Left lung (tissue), 14 donors: Measurements from ENCODE around the gene KIF6. TPM values are rescaled to one million over a fixed set of nuclear protein-coding genes. Genes with fewer than 3 reads are reported as not detected.
A peak's percentile ranks its signal among the peaks of the same experiment; 100 is the strongest.

Experiments used
- ATAC-seq: fragments of 200-7000 bp; cut with Tn5 transposase; one replicate; pipeline ENCODE4 v1.9.1; 2020; ENCODE audit warnings: moderate library complexity
- DNase-seq, 4 donors: peaks; one replicate each; pipeline ENCODE4 v3.0.0-alpha.2; 2013 to 2020
- H3K27ac ChIP-seq, 2 donors: fragments of 200-600 bp; sonication (generic) in 1 of 2; one replicate each; pipeline versions ENCODE4 v1.5.0 to v1.8.0; 2020 to 2021
- H3K27me3 ChIP-seq, 2 donors: fragments of 200-600 bp; sonication (generic) in 1 of 2; one replicate each; pipeline versions ENCODE4 v1.5.0 to v1.8.0; 2020 to 2021
- H3K36me3 ChIP-seq, 2 donors: fragments of 200-600 bp; sonication (generic) in 1 of 2; one replicate each; pipeline versions ENCODE4 v1.5.0 to v1.8.0; 2020 to 2021
- H3K4me1 ChIP-seq, 2 donors: fragments of 200-600 bp; one replicate each; pipeline ENCODE4 v1.8.0; 2021
- H3K4me3 ChIP-seq, 2 donors: fragments of 200-600 bp; sonication (generic) in 1 of 2; one replicate each; pipeline versions ENCODE4 v1.5.0 to v1.8.0; 2020 to 2021; ENCODE audit warnings: mild to moderate bottlenecking in 1 of 2
- H3K9me3 ChIP-seq, 2 donors: fragments of 200-600 bp; sonication (generic) in 1 of 2; one replicate each; pipeline versions ENCODE4 v1.5.0 to v1.8.0; 2020 to 2021
- intact Hi-C, 2 donors: fragments of 100-400 bp; cut with DNase I; formaldehyde crosslinking; loops; one replicate each; pipeline versions ENCODE4 v1.11.2 to v1.14.2; 2022
- long read RNA-seq, 12 donors: library from polyadenylated mRNA in 2 of 12; unstranded in 2 of 12; transcript quantifications; one replicate each; pipeline ENCODE4 v2.0.0 and lab custom pipeline, GENCODE V29; 2019 to 2026
- polyA plus RNA-seq, 6 donors: library from polyadenylated mRNA; unstranded; fragments of 120-200 nt; gene quantifications; one replicate each; pipeline ENCODE4 v1.2.1, GENCODE V29; 2013; ENCODE audit not compliant: insufficient read length in 6 of 6
- total RNA-seq, 2 donors: library from RNA; stranded (reverse); fragmentation: NEBNext Ultra II Directional; extraction: Animal tissue kit (Norgen Biotek cat#: 25700); gene quantifications; one replicate each; pipeline ENCODE4 v1.2.1, GENCODE V29; 2021
- TF ChIP-seq, protein P1 (sequence below), 2 donors: fragments of 200-600 bp; sonication (generic) in 1 of 2; IDR thresholded peaks; one replicate each; pipeline versions ENCODE4 v1.5.0 to v1.8.0; 2021; ENCODE audit warnings: antibody characterized with exemption in 2 of 2
- donor health status: DM: no; HTN: yes; CAD: no.
- donor health status: DM: no; HTN: no; CAD: no.

Gene KIF6, protein sequence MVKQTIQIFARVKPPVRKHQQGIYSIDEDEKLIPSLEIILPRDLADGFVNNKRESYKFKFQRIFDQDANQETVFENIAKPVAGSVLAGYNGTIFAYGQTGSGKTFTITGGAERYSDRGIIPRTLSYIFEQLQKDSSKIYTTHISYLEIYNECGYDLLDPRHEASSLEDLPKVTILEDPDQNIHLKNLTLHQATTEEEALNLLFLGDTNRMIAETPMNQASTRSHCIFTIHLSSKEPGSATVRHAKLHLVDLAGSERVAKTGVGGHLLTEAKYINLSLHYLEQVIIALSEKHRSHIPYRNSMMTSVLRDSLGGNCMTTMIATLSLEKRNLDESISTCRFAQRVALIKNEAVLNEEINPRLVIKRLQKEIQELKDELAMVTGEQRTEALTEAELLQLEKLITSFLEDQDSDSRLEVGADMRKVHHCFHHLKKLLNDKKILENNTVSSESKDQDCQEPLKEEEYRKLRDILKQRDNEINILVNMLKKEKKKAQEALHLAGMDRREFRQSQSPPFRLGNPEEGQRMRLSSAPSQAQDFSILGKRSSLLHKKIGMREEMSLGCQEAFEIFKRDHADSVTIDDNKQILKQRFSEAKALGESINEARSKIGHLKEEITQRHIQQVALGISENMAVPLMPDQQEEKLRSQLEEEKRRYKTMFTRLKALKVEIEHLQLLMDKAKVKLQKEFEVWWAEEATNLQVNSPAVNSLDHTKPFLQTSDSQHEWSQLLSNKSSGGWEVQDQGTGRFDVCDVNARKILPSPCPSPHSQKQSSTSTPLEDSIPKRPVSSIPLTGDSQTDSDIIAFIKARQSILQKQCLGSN
- total RNA-seq (1 to 10 TPM in 1 of 2 donors, under 1 TPM in 1; 0.93 to 3.3 TPM), polyA plus RNA-seq (1 to 10 TPM; 1.6 to 4.4 (median 2.8) TPM)
- long read RNA-seq, donor 1, full-length matches to known transcripts: 1 of 1 reads
- long read RNA-seq, donor 1, partial matches to known transcripts: 0 of 1 reads
- long read RNA-seq, donor 1, other reads (novel, unspliced or antisense): 0 of 1 reads
- long read RNA-seq, donor 2: 0 reads
- long read RNA-seq, donor 3: 0 reads
- long read RNA-seq, donor 4, partial matches to known transcripts: 0 of 1 reads
- long read RNA-seq, donor 4, other reads (novel, unspliced or antisense): 1 of 1 reads
- long read RNA-seq, donor 5: 0 reads
- long read RNA-seq, donor 6: 0 reads
- long read RNA-seq, donor 7: 0 reads
- long read RNA-seq, donor 8: 0 reads
- long read RNA-seq, donor 9: 0 reads
- long read RNA-seq, donor 10, partial matches to known transcripts: 2 of 3 reads
- long read RNA-seq, donor 10, other reads (novel, unspliced or antisense): 0 of 3 reads
- long read RNA-seq, donor 11: 0 reads
- long read RNA-seq, donor 12: 0 reads

DNA sequence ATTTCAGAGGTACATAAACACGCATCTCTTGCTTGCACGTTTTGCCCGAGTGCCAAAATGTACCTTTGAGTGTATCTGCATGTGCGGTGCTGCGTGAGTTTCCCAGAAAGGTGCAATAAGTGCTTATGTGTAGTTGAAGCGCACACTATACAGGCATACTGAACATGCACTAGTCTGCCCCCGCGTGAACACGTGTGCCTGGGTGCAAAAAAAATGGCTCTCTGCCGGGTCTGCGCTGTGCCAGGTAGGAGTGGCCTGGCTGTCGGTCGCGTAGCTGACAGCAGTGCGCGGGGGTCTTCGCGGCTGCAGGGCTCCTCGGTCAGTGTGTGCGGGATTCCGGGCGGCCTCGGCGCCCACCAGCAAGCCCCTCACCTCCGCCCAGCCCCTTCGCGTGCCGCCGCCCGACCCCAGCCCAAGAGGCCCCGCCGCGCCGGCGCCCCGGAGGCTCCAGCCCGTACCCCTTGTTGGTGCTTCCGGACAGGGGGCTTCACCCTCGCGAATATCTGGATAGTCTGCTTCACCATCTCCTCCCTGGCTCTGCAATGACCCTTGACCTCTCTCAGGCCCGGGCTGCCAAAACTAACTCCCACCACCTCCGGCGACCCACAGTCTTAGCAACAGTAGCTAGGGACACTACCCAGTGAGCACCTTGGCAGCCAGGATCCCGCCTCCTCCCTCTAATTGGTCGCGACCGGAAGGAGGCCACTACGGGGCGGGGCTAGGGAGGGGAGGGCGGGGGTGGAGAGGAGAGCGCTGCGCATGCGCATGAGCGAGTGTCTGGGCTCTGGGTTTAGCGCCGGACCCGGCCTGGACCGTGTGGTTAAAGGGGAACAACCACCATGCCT, at the start of gene KIF6:
Gene KIF6 (minus strand): TSS at position 622 of the 845 bp plus-strand sequence. CDS start 98 bp downstream, at position 524.
- DNase-seq (peak; percentile 87 to 96 (median 94)), ATAC-seq (peak; percentile 100)
- Histone ChIP-seq H3K36me3 (no peaks in the 10 kb centered on the region), H3K4me3 (peak within 1 kb of the TSS; percentile 77 to 78), H3K9me3 (no peaks in the 10 kb centered on the region), H3K27me3 (no peaks in the 10 kb centered on the region), H3K27ac (peak within 1 kb of the TSS in 1 of 2 donors; percentile 70), H3K4me1 (no peaks in the 10 kb centered on the region)
- intact Hi-C loops: no loop called here
- TF ChIP-seq, protein P1, sequence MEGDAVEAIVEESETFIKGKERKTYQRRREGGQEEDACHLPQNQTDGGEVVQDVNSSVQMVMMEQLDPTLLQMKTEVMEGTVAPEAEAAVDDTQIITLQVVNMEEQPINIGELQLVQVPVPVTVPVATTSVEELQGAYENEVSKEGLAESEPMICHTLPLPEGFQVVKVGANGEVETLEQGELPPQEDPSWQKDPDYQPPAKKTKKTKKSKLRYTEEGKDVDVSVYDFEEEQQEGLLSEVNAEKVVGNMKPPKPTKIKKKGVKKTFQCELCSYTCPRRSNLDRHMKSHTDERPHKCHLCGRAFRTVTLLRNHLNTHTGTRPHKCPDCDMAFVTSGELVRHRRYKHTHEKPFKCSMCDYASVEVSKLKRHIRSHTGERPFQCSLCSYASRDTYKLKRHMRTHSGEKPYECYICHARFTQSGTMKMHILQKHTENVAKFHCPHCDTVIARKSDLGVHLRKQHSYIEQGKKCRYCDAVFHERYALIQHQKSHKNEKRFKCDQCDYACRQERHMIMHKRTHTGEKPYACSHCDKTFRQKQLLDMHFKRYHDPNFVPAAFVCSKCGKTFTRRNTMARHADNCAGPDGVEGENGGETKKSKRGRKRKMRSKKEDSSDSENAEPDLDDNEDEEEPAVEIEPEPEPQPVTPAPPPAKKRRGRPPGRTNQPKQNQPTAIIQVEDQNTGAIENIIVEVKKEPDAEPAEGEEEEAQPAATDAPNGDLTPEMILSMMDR (IDR thresholded peaks at IDR 0.05): no peak

DNA sequence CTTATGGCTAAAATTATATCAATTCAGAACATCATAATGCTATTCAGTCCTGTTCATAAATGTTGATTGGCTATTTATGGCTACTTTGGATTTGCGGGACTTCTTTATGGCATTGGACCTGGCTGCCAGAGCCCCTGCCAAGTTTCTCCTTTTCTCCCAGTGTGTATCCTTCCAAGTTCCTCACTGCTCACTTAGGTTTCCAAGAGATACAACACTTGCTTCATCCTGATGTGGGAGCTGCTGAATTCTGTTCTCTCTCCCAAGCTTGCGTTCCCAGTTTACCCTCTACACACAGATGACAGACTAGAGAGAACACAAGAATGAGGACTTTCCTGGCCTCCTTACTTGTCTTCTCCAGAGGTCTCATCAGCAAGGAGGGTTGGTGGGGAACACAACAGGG, 48.6 kb upstream of the KIF6 start:
- H3K36me3 ChIP-seq: no peaks in the 10 kb centered on the region
- TF ChIP-seq, protein P1 (IDR thresholded peaks at IDR 0.05): no peak
- H3K27me3 ChIP-seq: no peaks in the 10 kb centered on the region
- intact Hi-C loops: no loop called here
- DNase-seq (no peak), ATAC-seq (no peak)
- H3K9me3 ChIP-seq: no peaks in the 10 kb centered on the region
- no peak overlapping the region for H3K4me3 ChIP-seq
- no peak overlapping the region for H3K27ac ChIP-seq
- no peaks in the 10 kb centered on the region for H3K4me1 ChIP-seq

DNA sequence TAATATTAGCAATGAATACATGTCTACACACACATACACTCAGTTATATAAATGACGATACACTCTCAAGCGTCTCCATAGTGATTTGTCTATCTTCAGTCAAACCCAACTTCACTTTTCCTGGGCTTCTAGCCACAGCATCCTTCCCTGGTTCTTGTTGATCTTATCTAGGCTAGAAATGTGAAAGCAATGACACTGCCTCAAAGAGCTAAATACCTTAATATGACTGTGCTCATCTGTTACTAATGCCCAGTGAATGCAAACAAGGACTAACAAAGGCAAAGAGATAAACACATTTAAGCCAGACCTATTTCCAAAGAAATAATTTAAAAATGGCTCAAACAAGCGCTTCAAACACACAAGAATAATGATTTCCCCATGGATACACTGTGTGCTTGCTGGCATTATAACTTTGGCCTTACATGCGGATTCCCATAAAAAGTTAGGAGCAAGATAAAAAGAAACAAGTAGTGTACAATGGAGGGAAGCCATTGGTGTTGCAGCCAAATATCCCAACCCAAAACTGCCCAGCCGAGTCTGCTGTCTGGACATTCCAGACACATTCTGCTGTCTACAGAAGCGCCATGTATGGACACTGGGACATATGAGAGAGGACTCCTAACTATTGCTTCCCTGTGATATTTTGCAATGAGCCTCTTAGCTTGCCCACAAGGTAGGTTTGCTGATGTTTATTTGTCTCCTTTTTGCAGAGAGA, 47.5 kb upstream of the KIF6 start:
- DNase-seq (no peak), ATAC-seq (no peak)
- no peaks in the 10 kb centered on the region for H3K27me3 ChIP-seq
- no peak overlapping the region for H3K27ac ChIP-seq
- TF ChIP-seq, protein P1 (IDR thresholded peaks at IDR 0.05): no peak
- no peak overlapping the region for H3K4me3 ChIP-seq
- no peaks in the 10 kb centered on the region for H3K36me3 ChIP-seq
- H3K9me3 ChIP-seq: no peaks in the 10 kb centered on the region
- intact Hi-C loops: no loop called here
- H3K4me1 ChIP-seq: no peaks in the 10 kb centered on the region

GRCh38 chr6:39770446-39770845, 45.2 kb upstream of the KIF6 start:
- intact Hi-C loops: no loop called here
- ATAC-seq: no peak

More at GRCh38 chr6:39770446-39770845, 45.2 kb upstream of the KIF6 start:
- Histone ChIP-seq H3K27ac (no peak overlapping the region), H3K4me1 (no peaks in the 10 kb centered on the region), H3K4me3 (no peak overlapping the region), H3K27me3 (no peaks in the 10 kb centered on the region), H3K9me3 (no peaks in the 10 kb centered on the region), H3K36me3 (no peaks in the 10 kb centered on the region)
- DNase-seq: no peak
- TF ChIP-seq, protein P1 (IDR thresholded peaks at IDR 0.05): no peak
